ENCODE results near the gene B4GALT2.

DNA sequence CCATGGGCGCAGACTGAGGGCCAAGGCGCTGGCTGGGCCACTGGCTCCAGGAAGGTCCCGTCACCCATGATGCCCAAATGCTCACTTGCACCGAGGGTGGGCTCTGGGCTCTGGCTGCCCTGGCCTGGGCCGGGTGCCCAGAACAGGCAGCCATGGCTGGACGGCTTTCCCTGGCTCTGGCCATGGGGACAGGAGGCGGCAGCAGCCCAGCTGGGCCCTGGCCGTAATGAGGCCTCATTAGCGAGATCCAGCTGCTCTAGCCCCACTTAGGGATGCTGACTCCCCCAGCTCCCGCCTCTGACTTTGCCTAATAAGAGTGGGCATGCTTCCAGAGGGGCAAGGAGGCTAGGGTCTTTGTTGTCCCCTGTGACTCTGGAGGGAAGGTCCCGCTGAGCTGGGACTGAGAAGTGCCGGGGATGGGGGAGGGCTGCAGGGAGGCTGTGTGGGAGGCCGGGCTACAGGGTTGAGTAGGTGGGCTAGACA is 40.5 kb downstream of the B4GALT2 start:
- TF ChIP-seq CTCF (conservative IDR thresholded peaks at IDR 0.05; ENCODE audit: low read depth, low read length) (no peak), EZH2 (IDR thresholded peaks at IDR 0.05; ENCODE audit: borderline replicate concordance, low read depth, low read length, poor library complexity, severe bottlenecking) (no peak)
